ENCODE data around the gene HNRNPA1L2. TPM values are rescaled to one million over a fixed set of nuclear protein-coding genes. Genes with fewer than 3 reads are reported as not detected.

Gene HNRNPA1L2
- total and polyA plus RNA-seq, 9 of the 15 experiments (the other 6 are each of a cell fraction or from before 2014, with no cell fraction given), result 3.7 to 10.8 (median 6.8) TPM

GRCh38 chr13:52652196-52652979 lies 10.2 kb downstream of the HNRNPA1L2 start, which contains the start of gene SUGT1 (continued):
- peak; percentile 68 for TF ChIP-seq KDM5B (IDR thresholded peaks at IDR 0.05; ENCODE audit: insufficient replicate concordance, low read depth, low read length)
- TF ChIP-seq, protein P1, sequence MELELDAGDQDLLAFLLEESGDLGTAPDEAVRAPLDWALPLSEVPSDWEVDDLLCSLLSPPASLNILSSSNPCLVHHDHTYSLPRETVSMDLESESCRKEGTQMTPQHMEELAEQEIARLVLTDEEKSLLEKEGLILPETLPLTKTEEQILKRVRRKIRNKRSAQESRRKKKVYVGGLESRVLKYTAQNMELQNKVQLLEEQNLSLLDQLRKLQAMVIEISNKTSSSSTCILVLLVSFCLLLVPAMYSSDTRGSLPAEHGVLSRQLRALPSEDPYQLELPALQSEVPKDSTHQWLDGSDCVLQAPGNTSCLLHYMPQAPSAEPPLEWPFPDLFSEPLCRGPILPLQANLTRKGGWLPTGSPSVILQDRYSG (tag; conservative IDR thresholded peaks at IDR 0.05; ENCODE audit: low read depth), result no peak
- TF ChIP-seq JUNB (CRISPR knock-in tag; conservative IDR thresholded peaks at IDR 0.05), result no peak
- TF ChIP-seq KLF13 (tag; IDR thresholded peaks at IDR 0.05; ENCODE audit: borderline replicate concordance, low read depth), result peak; percentile 39; the same call in 1 of the 2 replicates
- no peak for TF ChIP-seq DDX20 (tag; IDR thresholded peaks at IDR 0.05; ENCODE audit: low read depth)
- no peak for TF ChIP-seq TARDBP (IDR thresholded peaks at IDR 0.05)
- TF ChIP-seq, protein P2, sequence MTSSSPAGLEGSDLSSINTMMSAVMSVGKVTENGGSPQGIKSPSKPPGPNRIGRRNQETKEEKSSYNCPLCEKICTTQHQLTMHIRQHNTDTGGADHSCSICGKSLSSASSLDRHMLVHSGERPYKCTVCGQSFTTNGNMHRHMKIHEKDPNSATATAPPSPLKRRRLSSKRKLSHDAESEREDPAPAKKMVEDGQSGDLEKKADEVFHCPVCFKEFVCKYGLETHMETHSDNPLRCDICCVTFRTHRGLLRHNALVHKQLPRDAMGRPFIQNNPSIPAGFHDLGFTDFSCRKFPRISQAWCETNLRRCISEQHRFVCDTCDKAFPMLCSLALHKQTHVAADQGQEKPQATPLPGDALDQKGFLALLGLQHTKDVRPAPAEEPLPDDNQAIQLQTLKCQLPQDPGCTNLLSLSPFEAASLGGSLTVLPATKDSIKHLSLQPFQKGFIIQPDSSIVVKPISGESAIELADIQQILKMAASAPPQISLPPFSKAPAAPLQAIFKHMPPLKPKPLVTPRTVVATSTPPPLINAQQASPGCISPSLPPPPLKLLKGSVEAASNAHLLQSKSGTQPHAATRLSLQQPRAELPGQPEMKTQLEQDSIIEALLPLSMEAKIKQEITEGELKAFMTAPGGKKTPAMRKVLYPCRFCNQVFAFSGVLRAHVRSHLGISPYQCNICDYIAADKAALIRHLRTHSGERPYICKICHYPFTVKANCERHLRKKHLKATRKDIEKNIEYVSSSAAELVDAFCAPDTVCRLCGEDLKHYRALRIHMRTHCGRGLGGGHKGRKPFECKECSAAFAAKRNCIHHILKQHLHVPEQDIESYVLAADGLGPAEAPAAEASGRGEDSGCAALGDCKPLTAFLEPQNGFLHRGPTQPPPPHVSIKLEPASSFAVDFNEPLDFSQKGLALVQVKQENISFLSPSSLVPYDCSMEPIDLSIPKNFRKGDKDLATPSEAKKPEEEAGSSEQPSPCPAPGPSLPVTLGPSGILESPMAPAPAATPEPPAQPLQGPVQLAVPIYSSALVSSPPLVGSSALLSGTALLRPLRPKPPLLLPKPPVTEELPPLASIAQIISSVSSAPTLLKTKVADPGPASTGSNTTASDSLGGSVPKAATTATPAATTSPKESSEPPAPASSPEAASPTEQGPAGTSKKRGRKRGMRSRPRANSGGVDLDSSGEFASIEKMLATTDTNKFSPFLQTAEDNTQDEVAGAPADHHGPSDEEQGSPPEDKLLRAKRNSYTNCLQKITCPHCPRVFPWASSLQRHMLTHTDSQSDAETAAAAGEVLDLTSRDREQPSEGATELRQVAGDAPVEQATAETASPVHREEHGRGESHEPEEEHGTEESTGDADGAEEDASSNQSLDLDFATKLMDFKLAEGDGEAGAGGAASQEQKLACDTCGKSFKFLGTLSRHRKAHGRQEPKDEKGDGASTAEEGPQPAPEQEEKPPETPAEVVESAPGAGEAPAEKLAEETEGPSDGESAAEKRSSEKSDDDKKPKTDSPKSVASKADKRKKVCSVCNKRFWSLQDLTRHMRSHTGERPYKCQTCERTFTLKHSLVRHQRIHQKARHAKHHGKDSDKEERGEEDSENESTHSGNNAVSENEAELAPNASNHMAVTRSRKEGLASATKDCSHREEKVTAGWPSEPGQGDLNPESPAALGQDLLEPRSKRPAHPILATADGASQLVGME (CRISPR knock-in tag; IDR thresholded peaks at IDR 0.05), result no peak
- no peak for TF ChIP-seq TEAD2 (tag; IDR thresholded peaks at IDR 0.05)
- no peak for TF ChIP-seq MAFK (IDR thresholded peaks at IDR 0.05; ENCODE audit: low read length)
- TF ChIP-seq KLF1 (tag; IDR thresholded peaks at IDR 0.05), result no peak
- peak; percentile 97 for TF ChIP-seq ZNF76 (CRISPR knock-in tag; IDR thresholded peaks at IDR 0.05; ENCODE audit: borderline replicate concordance)
- no peak for TF ChIP-seq ZNF408 (CRISPR knock-in tag; IDR thresholded peaks at IDR 0.05; ENCODE audit: low read depth)
- TF ChIP-seq HOXB6 (CRISPR knock-in tag; IDR thresholded peaks at IDR 0.05; ENCODE audit: borderline replicate concordance), result no peak
- TF ChIP-seq ZNF512 (tag; IDR thresholded peaks at IDR 0.05), result no peak
- no peak for TF ChIP-seq TSC22D4 (tag; IDR thresholded peaks at IDR 0.05)
- TF ChIP-seq KLF10 (CRISPR knock-in tag; IDR thresholded peaks at IDR 0.05), result no peak
- no peak for TF ChIP-seq TGIF2 (CRISPR knock-in tag; IDR thresholded peaks at IDR 0.05)
- TF ChIP-seq ZNF764 (CRISPR knock-in tag; IDR thresholded peaks at IDR 0.05; ENCODE audit: low read depth), result no peak
